IPS-15b (cell line): Measurements from ENCODE around the gene KCNK2.

ENCODE experiments used
- H3K27me3 ChIP-seq: one replicate; pipeline ENCODE4 v1.6.1; 2013; ENCODE audit warnings: low read length; ENCODE audit not compliant: control insufficient read depth, insufficient read depth
- H3K36me3 ChIP-seq: one replicate; pipeline ENCODE4 v1.6.1; 2013; ENCODE audit warnings: low read length; ENCODE audit not compliant: control insufficient read depth, insufficient read depth
- H3K4me1 ChIP-seq: one replicate; pipeline ENCODE4 v1.6.1; 2013; ENCODE audit warnings: mild to moderate bottlenecking, low read length; ENCODE audit not compliant: control insufficient read depth, insufficient read depth
- H3K4me3 ChIP-seq: one replicate; pipeline ENCODE4 v1.5.1; 2013; ENCODE audit warnings: low read depth, low read length
- H3K9ac ChIP-seq: one replicate; pipeline ENCODE4 v1.6.1; 2013; ENCODE audit warnings: low read depth, mild to moderate bottlenecking, low read length
- H3K9me3 ChIP-seq: one replicate; pipeline ENCODE4 v1.6.1; 2013; ENCODE audit warnings: mild to moderate bottlenecking, low read length; ENCODE audit not compliant: control insufficient read depth, insufficient read depth

The KCNK2 gene

GRCh38 chr1:215226757-215227156 lies 144.2 kb downstream of the KCNK2 start:
- Histone ChIP-seq H3K4me1 (no peaks in the 10 kb centered on the region), H3K27me3 (no peaks in the 10 kb centered on the region), H3K4me3 (no peak overlapping the region), H3K9me3 (no peaks in the 10 kb centered on the region), H3K9ac (no peak overlapping the region), H3K36me3 (no peaks in the 10 kb centered on the region)

- Histone ChIP-seq H3K4me3 (no peak overlapping the region), H3K9ac (no peak overlapping the region), H3K4me1 (no peaks in the 10 kb centered on the region), H3K36me3 (no peaks in the 10 kb centered on the region), H3K27me3 (no peaks in the 10 kb centered on the region), H3K9me3 (no peaks in the 10 kb centered on the region)
Measured at GRCh38 chr1:215228193-215228592, 145.7 kb downstream of the KCNK2 start.

DNA sequence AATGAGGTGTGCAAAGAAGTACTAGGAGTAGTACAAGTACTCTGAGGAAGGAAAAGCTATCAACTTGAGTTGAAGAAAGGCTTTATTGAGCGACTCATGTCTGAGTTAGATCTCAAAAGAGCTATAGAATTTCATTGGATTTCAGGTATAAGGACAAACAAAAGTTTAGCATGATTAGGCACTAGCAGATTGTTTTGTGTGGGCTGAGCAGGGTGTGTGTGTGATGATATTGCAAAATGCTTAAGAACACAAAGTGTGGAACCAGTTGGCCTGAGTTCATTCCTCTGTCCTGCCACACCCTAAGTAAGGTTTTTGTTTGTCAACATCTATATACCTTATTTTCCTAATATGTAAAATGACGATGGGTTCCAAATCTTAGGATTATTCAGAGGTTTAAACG lies 158.9 kb downstream of the KCNK2 start:
- H3K9me3 ChIP-seq = no peaks in the 10 kb centered on the region
- H3K4me3 ChIP-seq = no peak overlapping the region
- no peaks in the 10 kb centered on the region for H3K27me3 ChIP-seq
- H3K9ac ChIP-seq = no peak overlapping the region
- no peaks in the 10 kb centered on the region for H3K4me1 ChIP-seq
- no peaks in the 10 kb centered on the region for H3K36me3 ChIP-seq

- Histone ChIP-seq H3K36me3 (no peaks in the 10 kb centered on the region), H3K9me3 (no peaks in the 10 kb centered on the region), H3K4me1 (no peaks in the 10 kb centered on the region), H3K9ac (no peak overlapping the region), H3K4me3 (no peak overlapping the region), H3K27me3 (no peaks in the 10 kb centered on the region)
Measured at GRCh38 chr1:215243345-215244054, 161.0 kb downstream of the KCNK2 start.

GRCh38 chr1:215250913-215251312 lies 168.4 kb downstream of the KCNK2 start:
- Histone ChIP-seq H3K9me3 (no peaks in the 10 kb centered on the region), H3K36me3 (no peaks in the 10 kb centered on the region), H3K9ac (no peak overlapping the region), H3K27me3 (no peaks in the 10 kb centered on the region), H3K4me3 (no peak overlapping the region), H3K4me1 (no peaks in the 10 kb centered on the region)

- Histone ChIP-seq H3K9ac (no peak overlapping the region), H3K27me3 (no peaks in the 10 kb centered on the region), H3K4me3 (no peak overlapping the region), H3K4me1 (no peaks in the 10 kb centered on the region), H3K9me3 (no peaks in the 10 kb centered on the region), H3K36me3 (no peaks in the 10 kb centered on the region)
Measured at GRCh38 chr1:215251428-215251827, 168.9 kb downstream of the KCNK2 start.

- no peak overlapping the region for H3K4me3 ChIP-seq
- H3K9me3 ChIP-seq = no peaks in the 10 kb centered on the region
- no peaks in the 10 kb centered on the region for H3K27me3 ChIP-seq
- no peaks in the 10 kb centered on the region for H3K4me1 ChIP-seq
- H3K9ac ChIP-seq = no peak overlapping the region
- H3K36me3 ChIP-seq = no peaks in the 10 kb centered on the region
Measured at GRCh38 chr1:215252164-215252563, 169.6 kb downstream of the KCNK2 start.

DNA sequence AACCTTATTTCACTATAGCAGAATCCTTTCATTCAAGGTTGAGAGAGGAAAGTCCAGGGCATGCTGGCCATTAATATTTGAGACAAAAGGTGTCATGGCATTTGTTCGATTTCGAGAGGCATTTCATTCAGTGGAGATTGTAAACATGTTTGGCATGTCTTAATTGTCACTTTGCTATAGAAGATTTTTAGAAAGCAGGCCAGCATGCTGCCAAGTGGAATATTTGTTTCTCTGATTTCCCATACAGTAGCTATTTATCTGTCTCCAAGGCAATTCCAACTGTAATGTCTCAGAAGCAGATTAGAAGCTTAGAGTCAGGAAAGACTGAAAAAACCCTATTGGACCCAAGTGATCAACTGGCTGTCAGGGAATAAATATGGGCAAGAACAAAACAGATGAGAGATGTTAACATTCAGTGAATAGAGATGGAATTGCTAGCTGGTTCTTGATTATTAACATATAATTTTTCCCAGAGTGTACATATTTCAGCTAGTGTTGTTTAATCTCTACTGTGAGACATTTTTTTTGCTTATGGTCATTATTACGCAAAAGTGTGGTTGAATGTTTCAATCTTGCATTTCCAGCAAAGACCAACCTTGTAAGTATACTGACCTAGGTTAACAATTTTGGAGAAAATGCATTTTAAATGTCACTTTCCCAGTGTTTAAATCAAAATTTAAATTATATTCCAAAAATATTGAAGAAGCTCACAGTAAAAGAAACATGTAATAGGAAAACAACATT lies 174.6 kb downstream of the KCNK2 start:
- no peaks in the 10 kb centered on the region for H3K4me1 ChIP-seq

DNA sequence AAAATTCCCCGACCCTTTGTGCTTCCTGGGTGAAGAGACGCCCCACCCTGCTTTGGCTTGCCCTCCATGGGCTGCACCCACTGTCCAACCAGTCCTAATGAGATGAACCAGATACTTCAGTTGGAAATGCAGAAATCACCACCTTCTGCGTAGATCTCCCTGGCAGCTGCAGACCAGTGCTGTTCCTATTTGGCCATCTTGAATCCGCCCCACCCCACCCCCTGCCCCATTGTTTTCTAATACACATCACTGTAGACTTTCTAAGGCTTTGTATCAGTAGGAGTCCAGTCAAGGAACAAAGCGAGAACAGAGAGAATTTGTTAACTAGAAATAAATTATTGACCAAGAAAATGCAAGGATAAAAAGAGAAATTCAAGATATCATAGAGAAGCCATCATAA lies 178.2 kb downstream of the KCNK2 start:
- no peaks in the 10 kb centered on the region for H3K9me3 ChIP-seq
- no peak overlapping the region for H3K9ac ChIP-seq
- no peak overlapping the region for H3K4me3 ChIP-seq
- no peaks in the 10 kb centered on the region for H3K27me3 ChIP-seq
- no peaks in the 10 kb centered on the region for H3K4me1 ChIP-seq
- H3K36me3 ChIP-seq = no peaks in the 10 kb centered on the region

More for the DNA sequence above, 174.6 kb downstream of the KCNK2 start:
- no peaks in the 10 kb centered on the region for H3K27me3 ChIP-seq
- no peaks in the 10 kb centered on the region for H3K36me3 ChIP-seq
- H3K4me3 ChIP-seq = no peak overlapping the region
- no peak overlapping the region for H3K9ac ChIP-seq
- H3K9me3 ChIP-seq = no peaks in the 10 kb centered on the region

DNA sequence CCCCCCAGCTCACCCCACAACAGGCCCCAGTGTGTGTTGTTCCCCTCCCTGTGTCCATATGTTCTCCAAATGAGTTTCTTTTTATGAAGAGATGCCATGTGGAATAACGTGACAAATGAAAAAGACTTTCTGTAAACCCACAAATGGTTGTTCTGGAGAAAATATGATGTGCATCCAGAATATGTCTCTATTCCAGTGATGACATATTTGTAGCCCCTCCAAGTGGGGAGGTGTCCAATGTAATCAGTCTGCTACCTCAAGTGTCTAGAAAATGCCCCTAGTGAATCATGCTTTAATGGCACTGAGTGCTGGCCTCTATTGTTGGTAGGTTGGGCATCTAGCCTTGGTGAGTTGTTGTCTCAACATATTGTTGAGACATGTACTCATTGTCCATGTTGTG lies 179.6 kb downstream of the KCNK2 start:
- H3K36me3 ChIP-seq = no peaks in the 10 kb centered on the region
- no peak overlapping the region for H3K4me3 ChIP-seq
- H3K27me3 ChIP-seq = no peaks in the 10 kb centered on the region
- H3K4me1 ChIP-seq = no peaks in the 10 kb centered on the region
- no peaks in the 10 kb centered on the region for H3K9me3 ChIP-seq
- H3K9ac ChIP-seq = no peak overlapping the region

DNA sequence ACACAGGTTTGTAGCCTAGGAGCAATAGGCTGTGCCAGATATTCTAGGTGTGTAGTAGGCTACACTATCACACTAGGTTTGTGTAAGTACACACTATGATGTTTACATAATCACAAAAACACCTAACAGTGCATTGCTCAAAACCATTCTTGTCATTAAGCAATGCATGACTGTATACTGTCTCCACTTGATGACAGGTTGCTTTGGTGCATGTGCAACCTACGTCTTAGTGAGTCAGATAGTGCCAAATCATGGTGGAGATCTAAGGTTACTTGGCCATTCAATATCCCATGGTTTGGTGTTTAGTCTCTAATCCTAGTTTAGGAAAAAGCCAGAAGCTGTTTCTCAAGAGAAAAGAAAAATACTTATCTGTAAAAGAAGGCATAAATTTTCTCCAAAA lies 181.1 kb downstream of the KCNK2 start:
- no peak overlapping the region for H3K4me3 ChIP-seq
- H3K9me3 ChIP-seq = no peaks in the 10 kb centered on the region
- no peak overlapping the region for H3K9ac ChIP-seq
- H3K36me3 ChIP-seq = no peaks in the 10 kb centered on the region
- H3K4me1 ChIP-seq = no peaks in the 10 kb centered on the region
- no peaks in the 10 kb centered on the region for H3K27me3 ChIP-seq

DNA sequence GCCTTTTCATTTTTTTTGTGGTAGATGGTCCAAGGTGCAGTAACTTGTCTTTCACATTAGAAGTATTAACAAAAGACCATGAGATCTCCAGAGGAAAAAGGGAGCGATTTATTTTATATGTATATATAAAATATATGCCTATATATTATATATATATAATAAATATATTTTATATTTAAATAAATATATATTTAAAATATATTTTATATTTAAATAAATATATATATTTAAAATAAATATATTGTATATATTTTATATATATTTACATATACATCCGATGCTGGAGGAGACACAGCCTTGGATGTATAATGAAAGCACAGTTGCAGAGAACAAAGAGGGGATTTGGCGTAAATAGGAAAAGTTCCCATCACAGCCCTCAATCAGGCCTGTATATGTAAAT lies 182.1 kb downstream of the KCNK2 start:
- H3K4me1 ChIP-seq = no peaks in the 10 kb centered on the region
- no peaks in the 10 kb centered on the region for H3K36me3 ChIP-seq
- H3K9me3 ChIP-seq = no peaks in the 10 kb centered on the region
- no peak overlapping the region for H3K9ac ChIP-seq
- H3K27me3 ChIP-seq = no peaks in the 10 kb centered on the region
- H3K4me3 ChIP-seq = no peak overlapping the region
